K562 (cell line): ENCODE results near the gene CDKN2AIP. TPM values are rescaled to one million over a fixed set of nuclear protein-coding genes. Genes with fewer than 3 reads are reported as not detected.

Source experiments
- CTCF ChIP-seq, 3 experiments: IDR thresholded peaks in 2 of 3; conservative IDR thresholded peaks in 1 of 3; 2 replicates each; pipeline ENCODE4 v1.5.1; 2011 to 2012; ENCODE audit warnings: low read length in 3 of 3, mild to moderate bottlenecking in 3 of 3, control low read depth in 2 of 3, improper control_type of control experiment in 1 of 3, inconsistent platforms in 1 of 3, low read depth in 1 of 3, mixed read lengths in 1 of 3, moderate library complexity in 1 of 3; ENCODE audit not compliant: insufficient read depth in 2 of 3
- ID3 ChIP-seq, 2 experiments: fragments of 250-450 bp in 1 of 2; fragments of 450-650 bp in 1 of 2; sonication (Bioruptor Pico) in 1 of 2; IDR thresholded peaks; 2 replicates each; pipeline versions ENCODE4 v1.6.1 to v1.8.0; 2016 to 2021; ENCODE audit warnings: mild to moderate bottlenecking in 2 of 2, moderate library complexity in 2 of 2, missing compliant biosample characterization in 1 of 2, missing genetic modification characterization in 1 of 2
- MAX ChIP-seq: sonication (generic); formaldehyde crosslinking; IDR thresholded peaks from 2 replicates; pipeline ENCODE4 v1.9.0; 2022; ENCODE audit warnings: mild to moderate bottlenecking, missing genetic modification reagents
- PRMT5 ChIP-seq: sonication (generic); formaldehyde crosslinking; IDR thresholded peaks from 2 replicates; pipeline ENCODE4 v1.5.0; 2020; ENCODE audit warnings: missing genetic modification reagents
- XRCC4 ChIP-seq: IDR thresholded peaks from one replicate; pipeline ENCODE4 v1.6.1; 2011; ENCODE audit not compliant: insufficient read depth, insufficient read length; ENCODE audit errors: extremely low read depth
- ZMIZ1 ChIP-seq, 2 experiments: fragments of 150-350 bp in 1 of 2; IDR thresholded peaks; 2 replicates each; pipeline ENCODE4 v1.6.1; 2012 to 2016; ENCODE audit warnings: low read depth in 2 of 2, low read length in 2 of 2, mild to moderate bottlenecking in 1 of 2, moderate library complexity in 1 of 2
- polyA plus RNA-seq, 8 experiments: library from polyadenylated mRNA; depleted of rRNA in 4 of 8; stranded (reverse) in 5 of 8; unstranded in 3 of 8; fragments of >200 nt; fragmentation: Nextera tagmentation in 2 of 8; fragmentation: Illumina TruSeq in 1 of 8; extraction: Ambion mirVana in 2 of 8; extraction: Trizol in 1 of 8; gene quantifications; 2 replicates each; pipeline versions ENCODE4 v1.2.1 to v1.2.3, GENCODE V29; 2011 to 2014; ENCODE audit warnings: inconsistent platforms in 1 of 8, missing spikeins in 1 of 8
- total RNA-seq, 7 experiments: library from RNA; depleted of rRNA in 6 of 7; stranded (reverse); fragments of >200 nt in 6 of 7; fragmentation: Illumina TruSeq in 2 of 7; extraction: Trizol in 2 of 7; gene quantifications; 2 replicates each; pipeline versions ENCODE4 v1.2.1 to v1.2.3, GENCODE V29; 2011 to 2021; ENCODE audit warnings: low replicate concordance in 1 of 7
- TF ChIP-seq, protein P1 (sequence below): fragments of 450-650 bp; IDR thresholded peaks from 2 replicates; pipeline ENCODE4 v1.6.1; 2016; ENCODE audit warnings: antibody characterized with exemption

Gene CDKN2AIP
- total and polyA plus RNA-seq, 9 of the 15 experiments (the other 6 are each of a cell fraction or from before 2014, with no cell fraction given), result 5.9 to 22.0 (median 19.7) TPM

GRCh38 chr4:183398298-183399125 is 45.9 kb upstream of the CDKN2AIP start (continued):
- peak; percentile 67 to 76 (median 76) for TF ChIP-seq CTCF (IDR thresholded peaks at IDR 0.05 in 2 of 3, conservative IDR thresholded peaks at IDR 0.05 in 1 of 3; ENCODE audit: insufficient read depth in 2 of 3, low read depth in 1 of 3, low read length in 3 of 3)
- no peak for TF ChIP-seq PRMT5 (CRISPR knock-in tag)
- peak; percentile 85 for TF ChIP-seq MAX (CRISPR knock-in tag)
- TF ChIP-seq ID3 (CRISPR knock-in tag; IDR thresholded peaks at IDR 0.05), result no peak
- 0 out of 2 replicates have a peak, but pooled peaks have one; percentile 58 for TF ChIP-seq ID3 (tag; IDR thresholded peaks at IDR 0.05)
- peak in 1 of 2 experiments; percentile 24; a peak in 1 of 4 replicates for TF ChIP-seq ZMIZ1 (IDR thresholded peaks at IDR 0.05; ENCODE audit: low read depth in 2 of 2, low read length in 2 of 2)
- TF ChIP-seq XRCC4, result no peak
- TF ChIP-seq, protein P1, sequence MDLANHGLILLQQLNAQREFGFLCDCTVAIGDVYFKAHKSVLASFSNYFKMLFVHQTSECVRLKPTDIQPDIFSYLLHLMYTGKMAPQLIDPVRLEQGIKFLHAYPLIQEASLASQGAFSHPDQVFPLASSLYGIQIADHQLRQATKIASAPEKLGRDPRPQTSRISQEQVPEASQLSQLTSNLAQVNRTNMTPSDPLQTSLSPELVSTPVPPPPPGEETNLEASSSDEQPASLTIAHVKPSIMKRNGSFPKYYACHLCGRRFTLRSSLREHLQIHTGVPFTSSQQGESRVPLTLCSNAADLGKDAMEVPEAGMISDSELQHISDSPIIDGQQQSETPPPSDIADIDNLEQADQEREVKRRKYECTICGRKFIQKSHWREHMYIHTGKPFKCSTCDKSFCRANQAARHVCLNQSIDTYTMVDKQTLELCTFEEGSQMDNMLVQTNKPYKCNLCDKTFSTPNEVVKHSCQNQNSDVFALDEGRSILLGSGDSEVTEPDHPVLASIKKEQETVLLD, result no peak
